HEK293 (cell line): ENCODE results near the gene WDR75.

Experiments
- CTCF ChIA-PET: fragments of 350-600 bp; formaldehyde crosslinking; extraction: SDS; loops from one replicate; lab custom pipeline; 2021; ENCODE audit warnings: antibody characterized with exemption; lab: Yijun Ruan, JAX
- POLR2A ChIA-PET: fragments of 300-600 bp; formaldehyde crosslinking; extraction: SDS; loops from one replicate; lab custom pipeline; 2020; ENCODE audit warnings: antibody characterized with exemption, inconsistent platforms; lab: Yijun Ruan, JAX
- H3K27ac ChIP-seq: fragments of 200-500 bp; sonication (Bioruptor generic); 2 replicates; pipeline ENCODE4 v1.5.1; 2014; ENCODE audit warnings: low read depth, low read length, control low read depth, inconsistent platforms; ENCODE audit errors: extremely low read depth
- H3K36me3 ChIP-seq, 2 experiments: fragments of 200-500 bp in 1 of 2; sonication (Bioruptor generic) in 1 of 2; 1 replicate in 1 of 2; 2 replicates in 1 of 2; pipeline ENCODE4 v1.5.1; 2014 to 2017; ENCODE audit warnings: inconsistent platforms in 2 of 2, low read length in 2 of 2; ENCODE audit not compliant: control insufficient read depth in 2 of 2, insufficient read depth in 1 of 2
- H3K4me1 ChIP-seq: fragments of 200-500 bp; sonication (Bioruptor generic); 2 replicates; pipeline ENCODE4 v1.5.1; 2014; ENCODE audit warnings: mild to moderate bottlenecking, low read length, inconsistent platforms; ENCODE audit not compliant: control insufficient read depth, insufficient read depth
- H3K4me3 ChIP-seq: 2 replicates; pipeline ENCODE4 v1.5.1; 2011; ENCODE audit warnings: low read depth, mild to moderate bottlenecking, control low read depth, low read length, moderate library complexity
- H3K9me3 ChIP-seq: fragments of 200-500 bp; sonication (Bioruptor generic); 2 replicates; pipeline ENCODE4 v1.5.1; 2014; ENCODE audit warnings: low read depth, low read length, inconsistent platforms; ENCODE audit not compliant: control insufficient read depth, insufficient read depth
- BCL6B ChIP-seq: fragments of 450-650 bp; formaldehyde crosslinking; IDR thresholded peaks from 2 replicates; pipeline ENCODE4 v1.5.1; 2017; ENCODE audit warnings: missing biosample characterization, missing genetic modification characterization
- GFI1B ChIP-seq: fragments of 450-650 bp; formaldehyde crosslinking; IDR thresholded peaks from 2 replicates; pipeline ENCODE4 v1.5.1; 2016; ENCODE audit warnings: missing biosample characterization, missing genetic modification characterization
- GLIS1 ChIP-seq: fragments of 450-650 bp; formaldehyde crosslinking; IDR thresholded peaks from 2 replicates; pipeline ENCODE4 v1.5.1; 2016; ENCODE audit warnings: missing biosample characterization, missing genetic modification characterization
- INSM2 ChIP-seq: fragments of 450-650 bp; formaldehyde crosslinking; IDR thresholded peaks from 2 replicates; pipeline ENCODE4 v1.5.1; 2016; ENCODE audit warnings: missing biosample characterization, missing genetic modification characterization
- MEIS1 ChIP-seq: sonication (generic); formaldehyde crosslinking; IDR thresholded peaks from 2 replicates; pipeline ENCODE4 v1.8.1; 2022; ENCODE audit warnings: missing genetic modification reagents, mild to moderate bottlenecking, borderline replicate concordance
- MZF1 ChIP-seq: fragments of 450-650 bp; formaldehyde crosslinking; IDR thresholded peaks from 2 replicates; pipeline ENCODE4 v1.5.1; 2017; ENCODE audit warnings: missing biosample characterization, missing genetic modification characterization, borderline replicate concordance
- PRDM6 ChIP-seq: fragments of 450-650 bp; formaldehyde crosslinking; IDR thresholded peaks from 2 replicates; pipeline ENCODE4 v1.5.1; 2017; ENCODE audit warnings: missing biosample characterization, missing genetic modification characterization
- TCF7L2 ChIP-seq: IDR thresholded peaks from 2 replicates; pipeline ENCODE4 v1.6.1; 2011; ENCODE audit warnings: low read depth, mild to moderate bottlenecking, inconsistent platforms, low read length, moderate library complexity, borderline replicate concordance
- TRIM28 ChIP-seq: IDR thresholded peaks from 2 replicates; pipeline ENCODE4 v1.6.1; 2011; ENCODE audit warnings: low read length, control low read depth, borderline replicate concordance
- ZBTB20 ChIP-seq: fragments of 450-650 bp; formaldehyde crosslinking; IDR thresholded peaks from 2 replicates; pipeline ENCODE4 v1.5.1; 2016; ENCODE audit warnings: missing biosample characterization, missing genetic modification characterization
- ZBTB6 ChIP-seq: fragments of 450-650 bp; formaldehyde crosslinking; IDR thresholded peaks from 2 replicates; pipeline ENCODE4 v1.5.1; 2017; ENCODE audit warnings: missing biosample characterization, missing genetic modification characterization
- ZNF132 ChIP-seq: fragments of 450-650 bp; formaldehyde crosslinking; IDR thresholded peaks from 2 replicates; pipeline ENCODE4 v1.5.1; 2017; ENCODE audit warnings: missing biosample characterization, missing genetic modification characterization, borderline replicate concordance
- ZNF2 ChIP-seq: fragments of 450-650 bp; formaldehyde crosslinking; IDR thresholded peaks from 2 replicates; pipeline ENCODE4 v1.5.1; 2016; ENCODE audit warnings: missing biosample characterization, missing genetic modification characterization
- ZNF214 ChIP-seq: fragments of 450-650 bp; formaldehyde crosslinking; IDR thresholded peaks from 2 replicates; pipeline ENCODE4 v1.5.1; 2017; ENCODE audit warnings: missing biosample characterization, mild to moderate bottlenecking, missing genetic modification characterization, borderline replicate concordance
- ZNF26 ChIP-seq: fragments of 450-650 bp; formaldehyde crosslinking; IDR thresholded peaks from 2 replicates; pipeline ENCODE4 v1.5.1; 2016; ENCODE audit warnings: missing biosample characterization, missing genetic modification characterization
- ZNF335 ChIP-seq: fragments of 450-650 bp; formaldehyde crosslinking; conservative IDR thresholded peaks from 2 replicates; pipeline ENCODE4 v1.5.1; 2016; ENCODE audit warnings: missing biosample characterization, missing genetic modification characterization
- ZNF398 ChIP-seq: fragments of 450-650 bp; formaldehyde crosslinking; IDR thresholded peaks from 2 replicates; pipeline ENCODE4 v1.5.1; 2017; ENCODE audit warnings: missing biosample characterization, missing genetic modification characterization
- ZNF473 ChIP-seq: fragments of 450-650 bp; formaldehyde crosslinking; IDR thresholded peaks from 2 replicates; pipeline ENCODE4 v1.5.1; 2017; ENCODE audit warnings: missing biosample characterization, missing genetic modification characterization
- ZNF48 ChIP-seq: fragments of 450-650 bp; formaldehyde crosslinking; IDR thresholded peaks from 2 replicates; pipeline ENCODE4 v1.5.1; 2016; ENCODE audit warnings: missing biosample characterization, missing genetic modification characterization
- ZNF514 ChIP-seq: fragments of 450-650 bp; formaldehyde crosslinking; IDR thresholded peaks from 2 replicates; pipeline ENCODE4 v1.5.1; 2016; ENCODE audit warnings: missing biosample characterization, missing genetic modification characterization
- ZNF548 ChIP-seq: fragments of 450-650 bp; formaldehyde crosslinking; IDR thresholded peaks from 2 replicates; pipeline ENCODE4 v1.5.1; 2016; ENCODE audit warnings: missing biosample characterization, missing genetic modification characterization
- ZNF76 ChIP-seq: fragments of 450-650 bp; formaldehyde crosslinking; IDR thresholded peaks from 2 replicates; pipeline ENCODE4; 2016; ENCODE audit warnings: low read depth, missing biosample characterization, missing genetic modification characterization, borderline replicate concordance
- ZNF777 ChIP-seq: fragments of 450-650 bp; formaldehyde crosslinking; IDR thresholded peaks from 2 replicates; pipeline ENCODE4 v1.5.1; 2017; ENCODE audit warnings: missing biosample characterization, missing genetic modification characterization, borderline replicate concordance
- ZNF791 ChIP-seq: fragments of 450-650 bp; formaldehyde crosslinking; IDR thresholded peaks from 2 replicates; pipeline ENCODE4 v1.5.1; 2016; ENCODE audit warnings: missing biosample characterization, missing genetic modification characterization
- ZNF837 ChIP-seq: fragments of 450-650 bp; formaldehyde crosslinking; IDR thresholded peaks from 2 replicates; pipeline ENCODE4 v1.5.1; 2016; ENCODE audit warnings: missing biosample characterization, missing genetic modification characterization
- ZSCAN16 ChIP-seq: fragments of 450-650 bp; formaldehyde crosslinking; IDR thresholded peaks from 2 replicates; pipeline ENCODE4 v1.5.1; 2016; ENCODE audit warnings: missing biosample characterization, missing genetic modification characterization

The WDR75 gene

GRCh38 chr2:189440947-189441708 is at the start of gene WDR75:
Gene WDR75, plus strand, starts transcription at chr2:189441474. Its CDS starts 19 bp downstream, at chr2:189441493.
- H3K4me1 ChIP-seq, result peaks cover 13% of the 10 kb centered on the region
- CTCF ChIA-PET, result interaction anchor here (0.6 kb wide), 1 partner anchor 1483 kb away, joined by 3 read pairs; no protein-coding TSS in a partner anchor
- no peaks in the 10 kb centered on the region for H3K9me3 ChIP-seq
- H3K27ac ChIP-seq, result peak within 1 kb of the TSS; percentile 69
- H3K36me3 ChIP-seq, result peaks cover 3 to 21% of the 10 kb centered on the region in 2 experiments; a peak in 2 of 3 replicates
- peak within 1 kb of the TSS; percentile 81 for H3K4me3 ChIP-seq
- POLR2A ChIA-PET, result interaction anchor here (0.6 to 1.5 kb wide), 7 partner anchors 9 to 1152 kb away, joined by 3 to 7 read pairs (median 4); partner anchors contain the start of gene SLC40A1
- TF ChIP-seq GFI1B (tag by site-specific recombination), result no peak
- TF ChIP-seq ZNF132 (tag by site-specific recombination), result no peak
- TF ChIP-seq INSM2 (tag by site-specific recombination), result peak; percentile 56; the same call in 1 of the 2 replicates
- no peak for TF ChIP-seq PRDM6 (tag by site-specific recombination)
- TF ChIP-seq MEIS1, result no peak
- TF ChIP-seq ZBTB6 (tag by site-specific recombination), result no peak
- TF ChIP-seq ZNF26 (tag by site-specific recombination), result no peak
- no peak for TF ChIP-seq ZSCAN16
- no peak for TF ChIP-seq ZNF777
- TF ChIP-seq BCL6B, result peak; percentile 96
- no peak for TF ChIP-seq ZNF214 (tag by site-specific recombination)
- TF ChIP-seq ZNF48, result no peak
- no peak for TF ChIP-seq ZNF548 (tag by site-specific recombination)
- TF ChIP-seq GLIS1 (tag by site-specific recombination), result no peak; the same call in 1 of the 2 replicates
- TF ChIP-seq ZNF473 (tag by site-specific recombination), result no peak
- peak; percentile 47; the same call in 1 of the 2 replicates for TF ChIP-seq ZBTB20 (tag by site-specific recombination)
- TF ChIP-seq TRIM28, result 0 out of 2 replicates have a peak, but pooled peaks have one; percentile 50
- no peak for TF ChIP-seq ZNF514
- 0 out of 2 replicates have a peak, but pooled peaks have one; percentile 51 for TF ChIP-seq ZNF398 (tag by site-specific recombination)
- TF ChIP-seq MZF1 (tag by site-specific recombination), result no peak
- TF ChIP-seq ZNF76 (tag by site-specific recombination), result peak; percentile 74
- TF ChIP-seq ZNF2 (tag by site-specific recombination), result peak; percentile 33; the same call in 1 of the 2 replicates
- no peak for TF ChIP-seq ZNF837 (tag by site-specific recombination)
- no peak for TF ChIP-seq TCF7L2
- TF ChIP-seq ZNF335 (tag by site-specific recombination), result peak; percentile 94
- no peak for TF ChIP-seq ZNF791 (tag by site-specific recombination)
